ENCODE measurements around the gene RNF17.

DNA sequence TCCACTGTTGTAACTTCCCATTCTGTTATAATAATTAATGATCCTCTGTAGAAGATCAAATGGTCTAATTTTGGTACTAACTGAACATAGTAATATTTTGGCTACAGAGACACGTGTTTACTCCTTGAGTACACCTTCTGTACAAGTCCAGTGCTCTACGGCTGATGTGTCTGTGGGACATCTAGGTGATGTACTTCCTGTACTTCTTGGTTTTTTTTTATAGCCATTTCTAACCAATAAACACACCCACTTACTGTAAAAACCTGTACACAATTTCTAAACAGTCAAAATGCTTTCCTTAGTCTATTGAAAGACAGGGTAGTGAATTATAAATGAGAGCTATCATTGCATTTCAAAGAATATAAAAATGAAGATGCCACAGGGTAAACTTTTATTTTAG lies 118.7 kb downstream of the RNF17 start:
- TF ChIP-seq, protein P1, sequence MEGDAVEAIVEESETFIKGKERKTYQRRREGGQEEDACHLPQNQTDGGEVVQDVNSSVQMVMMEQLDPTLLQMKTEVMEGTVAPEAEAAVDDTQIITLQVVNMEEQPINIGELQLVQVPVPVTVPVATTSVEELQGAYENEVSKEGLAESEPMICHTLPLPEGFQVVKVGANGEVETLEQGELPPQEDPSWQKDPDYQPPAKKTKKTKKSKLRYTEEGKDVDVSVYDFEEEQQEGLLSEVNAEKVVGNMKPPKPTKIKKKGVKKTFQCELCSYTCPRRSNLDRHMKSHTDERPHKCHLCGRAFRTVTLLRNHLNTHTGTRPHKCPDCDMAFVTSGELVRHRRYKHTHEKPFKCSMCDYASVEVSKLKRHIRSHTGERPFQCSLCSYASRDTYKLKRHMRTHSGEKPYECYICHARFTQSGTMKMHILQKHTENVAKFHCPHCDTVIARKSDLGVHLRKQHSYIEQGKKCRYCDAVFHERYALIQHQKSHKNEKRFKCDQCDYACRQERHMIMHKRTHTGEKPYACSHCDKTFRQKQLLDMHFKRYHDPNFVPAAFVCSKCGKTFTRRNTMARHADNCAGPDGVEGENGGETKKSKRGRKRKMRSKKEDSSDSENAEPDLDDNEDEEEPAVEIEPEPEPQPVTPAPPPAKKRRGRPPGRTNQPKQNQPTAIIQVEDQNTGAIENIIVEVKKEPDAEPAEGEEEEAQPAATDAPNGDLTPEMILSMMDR (tag by site-specific recombination; IDR thresholded peaks at IDR 0.05), result no peak
- TF ChIP-seq TCF7L2 (IDR thresholded peaks at IDR 0.05; ENCODE audit: borderline replicate concordance, low read depth, low read length) (no peak), ZNF24 (tag by site-specific recombination; IDR thresholded peaks at IDR 0.05) (no peak), ZNF138 (tag by site-specific recombination; IDR thresholded peaks at IDR 0.05; ENCODE audit: borderline replicate concordance) (no peak), ZBTB8A (tag by site-specific recombination; IDR thresholded peaks at IDR 0.05) (no peak), KLF8 (tag by site-specific recombination; IDR thresholded peaks at IDR 0.05) (no peak), SALL2 (tag by site-specific recombination; IDR thresholded peaks at IDR 0.05; ENCODE audit: borderline replicate concordance) (no peak), ZNF274 (IDR thresholded peaks at IDR 0.05; ENCODE audit: low read length) (no peak), ZNF274 (tag by site-specific recombination; IDR thresholded peaks at IDR 0.05; ENCODE audit: borderline replicate concordance) (no peak)
- TF ChIP-seq, protein P2, sequence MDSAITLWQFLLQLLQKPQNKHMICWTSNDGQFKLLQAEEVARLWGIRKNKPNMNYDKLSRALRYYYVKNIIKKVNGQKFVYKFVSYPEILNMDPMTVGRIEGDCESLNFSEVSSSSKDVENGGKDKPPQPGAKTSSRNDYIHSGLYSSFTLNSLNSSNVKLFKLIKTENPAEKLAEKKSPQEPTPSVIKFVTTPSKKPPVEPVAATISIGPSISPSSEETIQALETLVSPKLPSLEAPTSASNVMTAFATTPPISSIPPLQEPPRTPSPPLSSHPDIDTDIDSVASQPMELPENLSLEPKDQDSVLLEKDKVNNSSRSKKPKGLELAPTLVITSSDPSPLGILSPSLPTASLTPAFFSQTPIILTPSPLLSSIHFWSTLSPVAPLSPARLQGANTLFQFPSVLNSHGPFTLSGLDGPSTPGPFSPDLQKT (IDR thresholded peaks at IDR 0.05; ENCODE audit: borderline replicate concordance, low read depth, low read length), result no peak
- TF ChIP-seq, protein P3, sequence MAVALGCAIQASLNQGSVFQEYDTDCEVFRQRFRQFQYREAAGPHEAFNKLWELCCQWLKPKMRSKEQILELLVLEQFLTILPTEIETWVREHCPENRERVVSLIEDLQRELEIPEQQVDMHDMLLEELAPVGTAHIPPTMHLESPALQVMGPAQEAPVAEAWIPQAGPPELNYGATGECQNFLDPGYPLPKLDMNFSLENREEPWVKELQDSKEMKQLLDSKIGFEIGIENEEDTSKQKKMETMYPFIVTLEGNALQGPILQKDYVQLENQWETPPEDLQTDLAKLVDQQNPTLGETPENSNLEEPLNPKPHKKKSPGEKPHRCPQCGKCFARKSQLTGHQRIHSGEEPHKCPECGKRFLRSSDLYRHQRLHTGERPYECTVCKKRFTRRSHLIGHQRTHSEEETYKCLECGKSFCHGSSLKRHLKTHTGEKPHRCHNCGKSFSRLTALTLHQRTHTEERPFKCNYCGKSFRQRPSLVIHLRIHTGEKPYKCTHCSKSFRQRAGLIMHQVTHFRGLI (tag by site-specific recombination; IDR thresholded peaks at IDR 0.05), result no peak
- TF ChIP-seq, protein P4, sequence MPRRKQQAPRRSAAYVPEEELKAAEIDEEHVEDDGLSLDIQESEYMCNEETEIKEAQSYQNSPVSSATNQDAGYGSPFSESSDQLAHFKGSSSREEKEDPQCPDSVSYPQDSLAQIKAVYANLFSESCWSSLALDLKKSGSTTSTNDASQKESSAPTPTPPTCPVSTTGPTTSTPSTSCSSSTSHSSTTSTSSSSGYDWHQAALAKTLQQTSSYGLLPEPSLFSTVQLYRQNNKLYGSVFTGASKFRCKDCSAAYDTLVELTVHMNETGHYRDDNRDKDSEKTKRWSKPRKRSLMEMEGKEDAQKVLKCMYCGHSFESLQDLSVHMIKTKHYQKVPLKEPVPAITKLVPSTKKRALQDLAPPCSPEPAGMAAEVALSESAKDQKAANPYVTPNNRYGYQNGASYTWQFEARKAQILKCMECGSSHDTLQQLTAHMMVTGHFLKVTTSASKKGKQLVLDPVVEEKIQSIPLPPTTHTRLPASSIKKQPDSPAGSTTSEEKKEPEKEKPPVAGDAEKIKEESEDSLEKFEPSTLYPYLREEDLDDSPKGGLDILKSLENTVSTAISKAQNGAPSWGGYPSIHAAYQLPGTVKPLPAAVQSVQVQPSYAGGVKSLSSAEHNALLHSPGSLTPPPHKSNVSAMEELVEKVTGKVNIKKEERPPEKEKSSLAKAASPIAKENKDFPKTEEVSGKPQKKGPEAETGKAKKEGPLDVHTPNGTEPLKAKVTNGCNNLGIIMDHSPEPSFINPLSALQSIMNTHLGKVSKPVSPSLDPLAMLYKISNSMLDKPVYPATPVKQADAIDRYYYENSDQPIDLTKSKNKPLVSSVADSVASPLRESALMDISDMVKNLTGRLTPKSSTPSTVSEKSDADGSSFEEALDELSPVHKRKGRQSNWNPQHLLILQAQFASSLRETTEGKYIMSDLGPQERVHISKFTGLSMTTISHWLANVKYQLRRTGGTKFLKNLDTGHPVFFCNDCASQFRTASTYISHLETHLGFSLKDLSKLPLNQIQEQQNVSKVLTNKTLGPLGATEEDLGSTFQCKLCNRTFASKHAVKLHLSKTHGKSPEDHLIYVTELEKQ (tag by site-specific recombination; IDR thresholded peaks at IDR 0.05; ENCODE audit: borderline replicate concordance), result no peak
- TF ChIP-seq, protein P5, sequence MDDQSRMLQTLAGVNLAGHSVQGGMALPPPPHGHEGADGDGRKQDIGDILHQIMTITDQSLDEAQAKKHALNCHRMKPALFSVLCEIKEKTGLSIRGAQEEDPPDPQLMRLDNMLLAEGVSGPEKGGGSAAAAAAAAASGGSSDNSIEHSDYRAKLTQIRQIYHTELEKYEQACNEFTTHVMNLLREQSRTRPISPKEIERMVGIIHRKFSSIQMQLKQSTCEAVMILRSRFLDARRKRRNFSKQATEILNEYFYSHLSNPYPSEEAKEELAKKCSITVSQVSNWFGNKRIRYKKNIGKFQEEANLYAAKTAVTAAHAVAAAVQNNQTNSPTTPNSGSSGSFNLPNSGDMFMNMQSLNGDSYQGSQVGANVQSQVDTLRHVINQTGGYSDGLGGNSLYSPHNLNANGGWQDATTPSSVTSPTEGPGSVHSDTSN (CRISPR knock-in tag; IDR thresholded peaks at IDR 0.05), result no peak
- TF ChIP-seq, protein P6, sequence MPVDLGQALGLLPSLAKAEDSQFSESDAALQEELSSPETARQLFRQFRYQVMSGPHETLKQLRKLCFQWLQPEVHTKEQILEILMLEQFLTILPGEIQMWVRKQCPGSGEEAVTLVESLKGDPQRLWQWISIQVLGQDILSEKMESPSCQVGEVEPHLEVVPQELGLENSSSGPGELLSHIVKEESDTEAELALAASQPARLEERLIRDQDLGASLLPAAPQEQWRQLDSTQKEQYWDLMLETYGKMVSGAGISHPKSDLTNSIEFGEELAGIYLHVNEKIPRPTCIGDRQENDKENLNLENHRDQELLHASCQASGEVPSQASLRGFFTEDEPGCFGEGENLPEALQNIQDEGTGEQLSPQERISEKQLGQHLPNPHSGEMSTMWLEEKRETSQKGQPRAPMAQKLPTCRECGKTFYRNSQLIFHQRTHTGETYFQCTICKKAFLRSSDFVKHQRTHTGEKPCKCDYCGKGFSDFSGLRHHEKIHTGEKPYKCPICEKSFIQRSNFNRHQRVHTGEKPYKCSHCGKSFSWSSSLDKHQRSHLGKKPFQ (tag by site-specific recombination; IDR thresholded peaks at IDR 0.05), result no peak
- TF ChIP-seq, protein P7, sequence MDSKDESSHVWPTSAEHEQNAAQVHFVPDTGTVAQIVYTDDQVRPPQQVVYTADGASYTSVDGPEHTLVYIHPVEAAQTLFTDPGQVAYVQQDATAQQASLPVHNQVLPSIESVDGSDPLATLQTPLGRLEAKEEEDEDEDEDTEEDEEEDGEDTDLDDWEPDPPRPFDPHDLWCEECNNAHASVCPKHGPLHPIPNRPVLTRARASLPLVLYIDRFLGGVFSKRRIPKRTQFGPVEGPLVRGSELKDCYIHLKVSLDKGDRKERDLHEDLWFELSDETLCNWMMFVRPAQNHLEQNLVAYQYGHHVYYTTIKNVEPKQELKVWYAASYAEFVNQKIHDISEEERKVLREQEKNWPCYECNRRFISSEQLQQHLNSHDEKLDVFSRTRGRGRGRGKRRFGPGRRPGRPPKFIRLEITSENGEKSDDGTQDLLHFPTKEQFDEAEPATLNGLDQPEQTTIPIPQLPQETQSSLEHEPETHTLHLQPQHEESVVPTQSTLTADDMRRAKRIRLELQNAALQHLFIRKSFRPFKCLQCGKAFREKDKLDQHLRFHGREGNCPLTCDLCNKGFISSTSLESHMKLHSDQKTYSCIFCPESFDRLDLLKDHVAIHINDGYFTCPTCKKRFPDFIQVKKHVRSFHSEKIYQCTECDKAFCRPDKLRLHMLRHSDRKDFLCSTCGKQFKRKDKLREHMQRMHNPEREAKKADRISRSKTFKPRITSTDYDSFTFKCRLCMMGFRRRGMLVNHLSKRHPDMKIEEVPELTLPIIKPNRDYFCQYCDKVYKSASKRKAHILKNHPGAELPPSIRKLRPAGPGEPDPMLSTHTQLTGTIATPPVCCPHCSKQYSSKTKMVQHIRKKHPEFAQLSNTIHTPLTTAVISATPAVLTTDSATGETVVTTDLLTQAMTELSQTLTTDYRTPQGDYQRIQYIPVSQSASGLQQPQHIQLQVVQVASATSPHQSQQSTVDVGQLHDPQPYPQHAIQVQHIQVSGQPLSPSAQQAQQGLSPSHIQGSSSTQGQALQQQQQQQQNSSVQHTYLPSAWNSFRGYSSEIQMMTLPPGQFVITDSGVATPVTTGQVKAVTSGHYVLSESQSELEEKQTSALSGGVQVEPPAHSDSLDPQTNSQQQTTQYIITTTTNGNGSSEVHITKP (tag by site-specific recombination; IDR thresholded peaks at IDR 0.05), result no peak
